COLO829 (cell line): ENCODE results near the gene SAFB2.

Experiments
- DNase-seq: peaks from one replicate; pipeline ENCODE4 v3.0.0; 2012; ENCODE audit warnings: low spot score

The SAFB2 gene

GRCh38 chr19:5607318-5608275 lies 15.0 kb downstream of the SAFB2 start:
- DNase-seq, result no peak

GRCh38 chr19:5605362-5605761 lies 17.2 kb downstream of the SAFB2 start:
- DNase-seq, result no peak

- no peak for DNase-seq
Measured at GRCh38 chr19:5603626-5604025, 18.9 kb downstream of the SAFB2 start.

- no peak for DNase-seq
Measured at GRCh38 chr19:5600797-5601196, 21.8 kb downstream of the SAFB2 start.

GRCh38 chr19:5595745-5596144 lies 26.8 kb downstream of the SAFB2 start:
- no peak for DNase-seq

- no peak for DNase-seq
Measured at GRCh38 chr19:5595129-5595528, 27.4 kb downstream of the SAFB2 start.

GRCh38 chr19:5594521-5594950 lies 28.0 kb downstream of the SAFB2 start:
- no peak for DNase-seq

- DNase-seq, result no peak
Measured at GRCh38 chr19:5593343-5594255, 29.0 kb downstream of the SAFB2 start.

GRCh38 chr19:5592531-5593342 lies 29.8 kb downstream of the SAFB2 start:
- DNase-seq, result no peak

GRCh38 chr19:5591476-5591875 lies 31.1 kb downstream of the SAFB2 start:
- DNase-seq, result no peak

- DNase-seq, result no peak
Measured at GRCh38 chr19:5590865-5591154, 31.8 kb downstream of the SAFB2 start.

GRCh38 chr19:5590151-5590864 lies 32.3 kb downstream of the SAFB2 start:
- no peak for DNase-seq

GRCh38 chr19:5588906-5589676 lies 33.5 kb downstream of the SAFB2 start:
- no peak for DNase-seq

GRCh38 chr19:5588441-5588840 lies 34.1 kb downstream of the SAFB2 start:
- no peak for DNase-seq

GRCh38 chr19:5587661-5588060 lies 34.9 kb downstream of the SAFB2 start:
- DNase-seq, result no peak

- no peak for DNase-seq
Measured at GRCh38 chr19:5587071-5587455, 35.5 kb downstream of the SAFB2 start.

GRCh38 chr19:5586300-5587070 lies 36.1 kb downstream of the SAFB2 start:
- no peak for DNase-seq

- no peak for DNase-seq
Measured at GRCh38 chr19:5585461-5586299, 36.9 kb downstream of the SAFB2 start.

GRCh38 chr19:5580161-5580571 lies 42.4 kb downstream of the SAFB2 start:
- no peak for DNase-seq
